Neural crest cell (in vitro differentiated cells): ENCODE data around the gene TRIP4. TPM values are rescaled to one million over a fixed set of nuclear protein-coding genes. Genes with fewer than 3 reads are reported as not detected.
"Not testable (repeated sequence)": the region's sequence is repeated elsewhere in the genome, so short reads cannot be mapped to it uniquely, and the experiment has no call there.

Experiments
- DNase-seq: peaks from one replicate; pipeline ENCODE4 v3.0.0; 2021; ENCODE audit warnings: low read depth, mixed read lengths, low spot score
- H3K27ac Mint-ChIP-seq: one replicate; pipeline ENCODE4 v1.8.0; 2021; ENCODE audit warnings: mild to moderate bottlenecking, mixed read lengths; ENCODE audit not compliant: unreplicated experiment
- H3K27me3 Mint-ChIP-seq: 2 replicates; pipeline ENCODE4 v1.8.0; 2021; ENCODE audit warnings: low read depth, mild to moderate bottlenecking, mixed read lengths
- H3K36me3 Mint-ChIP-seq: 2 replicates; pipeline ENCODE4 v1.8.0; 2021; ENCODE audit warnings: low read depth, mild to moderate bottlenecking, mixed read lengths
- H3K4me1 Mint-ChIP-seq: 2 replicates; pipeline ENCODE4 v1.8.0; 2021; ENCODE audit warnings: mixed read lengths
- H3K4me3 Mint-ChIP-seq: one replicate; pipeline ENCODE4 v1.8.0; 2021; ENCODE audit warnings: mild to moderate bottlenecking, mixed read lengths
- H3K9me3 Mint-ChIP-seq: 2 replicates; pipeline ENCODE4 v1.8.0; 2021; ENCODE audit warnings: mixed read lengths
- total RNA-seq: library from RNA; stranded (reverse); gene quantifications from 2 replicates; pipeline ENCODE4 v1.2.1, GENCODE V29; 2021
- TF ChIP-seq, protein P1 (sequence below): fragments of 200-600 bp; sonication (generic); conservative IDR thresholded peaks from 2 replicates; pipeline ENCODE4 v1.5.0; 2021; ENCODE audit warnings: antibody characterized with exemption, mild to moderate bottlenecking

The TRIP4 gene
- total RNA-seq, 1 donor from 2014 or later = 20.8 TPM

DNA sequence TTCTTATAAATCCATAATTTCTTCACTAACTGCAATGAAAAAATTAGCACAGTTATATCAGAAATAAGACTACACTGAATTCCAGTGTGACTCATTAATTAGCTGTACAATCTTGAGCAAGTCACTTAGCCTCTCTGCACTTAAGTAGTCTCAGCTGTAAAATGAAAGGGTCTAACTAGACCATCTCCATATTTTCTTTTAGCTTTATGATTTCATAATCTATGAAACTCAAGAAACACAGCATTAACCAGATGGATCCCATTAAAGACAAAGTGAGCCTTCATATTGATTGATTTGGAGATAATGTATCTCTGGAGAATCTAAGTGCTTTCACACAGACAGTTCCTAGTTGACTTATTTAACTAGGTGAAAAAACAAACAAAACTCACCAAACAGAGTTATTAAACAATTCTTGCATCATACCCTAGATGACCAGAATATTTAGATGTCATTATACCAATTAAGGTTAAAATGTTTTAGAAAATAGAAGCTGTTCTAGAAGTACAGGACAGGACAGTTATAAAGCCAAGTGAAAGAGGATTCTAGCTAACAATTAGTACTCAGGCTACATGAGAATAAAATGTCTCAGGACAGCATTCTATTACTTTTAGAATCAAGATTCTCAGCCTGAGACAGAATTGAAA, 42.9 kb upstream of the TRIP4 start:
- no peaks in the 10 kb centered on the region for H3K9me3 Mint-ChIP-seq
- no peak for DNase-seq
- H3K27ac Mint-ChIP-seq = no peak overlapping the region
- peaks cover 6% of the 10 kb centered on the region for H3K36me3 Mint-ChIP-seq
- peaks cover 10% of the 10 kb centered on the region for H3K4me1 Mint-ChIP-seq
- no peak overlapping the region for H3K4me3 Mint-ChIP-seq
- no peaks in the 10 kb centered on the region for H3K27me3 Mint-ChIP-seq
- TF ChIP-seq, protein P1, sequence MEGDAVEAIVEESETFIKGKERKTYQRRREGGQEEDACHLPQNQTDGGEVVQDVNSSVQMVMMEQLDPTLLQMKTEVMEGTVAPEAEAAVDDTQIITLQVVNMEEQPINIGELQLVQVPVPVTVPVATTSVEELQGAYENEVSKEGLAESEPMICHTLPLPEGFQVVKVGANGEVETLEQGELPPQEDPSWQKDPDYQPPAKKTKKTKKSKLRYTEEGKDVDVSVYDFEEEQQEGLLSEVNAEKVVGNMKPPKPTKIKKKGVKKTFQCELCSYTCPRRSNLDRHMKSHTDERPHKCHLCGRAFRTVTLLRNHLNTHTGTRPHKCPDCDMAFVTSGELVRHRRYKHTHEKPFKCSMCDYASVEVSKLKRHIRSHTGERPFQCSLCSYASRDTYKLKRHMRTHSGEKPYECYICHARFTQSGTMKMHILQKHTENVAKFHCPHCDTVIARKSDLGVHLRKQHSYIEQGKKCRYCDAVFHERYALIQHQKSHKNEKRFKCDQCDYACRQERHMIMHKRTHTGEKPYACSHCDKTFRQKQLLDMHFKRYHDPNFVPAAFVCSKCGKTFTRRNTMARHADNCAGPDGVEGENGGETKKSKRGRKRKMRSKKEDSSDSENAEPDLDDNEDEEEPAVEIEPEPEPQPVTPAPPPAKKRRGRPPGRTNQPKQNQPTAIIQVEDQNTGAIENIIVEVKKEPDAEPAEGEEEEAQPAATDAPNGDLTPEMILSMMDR = no peak

DNA sequence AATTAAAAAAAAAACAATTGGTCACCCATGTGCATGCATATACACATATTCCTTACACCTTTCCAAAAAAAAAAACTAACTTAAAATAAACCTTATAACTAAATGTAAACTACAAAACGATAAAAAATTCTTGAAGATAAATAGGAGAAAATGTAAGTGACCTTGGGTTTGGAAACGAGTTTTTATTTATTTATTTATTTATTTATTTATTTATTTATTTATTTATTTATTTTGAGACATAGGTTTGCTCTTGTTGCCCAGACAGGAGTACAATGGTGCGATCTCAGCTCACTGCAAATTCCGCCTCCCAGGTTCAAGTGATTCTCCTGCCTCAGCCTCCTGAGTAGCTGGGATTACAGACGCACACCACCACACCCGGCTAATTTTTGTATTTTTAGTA, 41.4 kb upstream of the TRIP4 start:
- H3K4me3 Mint-ChIP-seq, DNase-seq, H3K36me3 Mint-ChIP-seq, H3K27ac Mint-ChIP-seq, H3K27me3 Mint-ChIP-seq, H3K4me1 Mint-ChIP-seq, H3K9me3 Mint-ChIP-seq: not testable (repeated sequence)

DNA sequence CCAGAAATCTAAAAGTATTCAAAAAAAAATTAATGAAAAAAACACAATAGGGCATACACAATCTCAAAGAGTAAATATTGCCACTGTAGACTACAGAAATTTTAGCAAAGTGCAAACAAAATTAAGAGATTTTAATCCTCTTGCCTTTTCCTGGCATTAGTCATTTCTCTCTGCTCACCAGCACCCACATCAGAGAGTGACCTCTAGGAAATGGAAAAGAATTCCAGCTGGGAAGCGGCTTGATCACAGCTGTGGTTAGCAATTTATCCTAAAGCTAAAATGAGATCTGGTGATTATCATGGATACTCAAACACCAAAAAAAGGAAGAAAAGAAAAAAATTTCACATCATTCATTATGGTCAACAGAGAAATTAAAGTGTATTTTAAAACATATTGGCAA, 39.2 kb upstream of the TRIP4 start:
- no peak for DNase-seq
- Mint-ChIP-seq H3K27me3 (no peaks in the 10 kb centered on the region), H3K4me3 (no peak overlapping the region), H3K27ac (no peak overlapping the region), H3K36me3 (peaks cover 3% of the 10 kb centered on the region), H3K9me3 (no peaks in the 10 kb centered on the region), H3K4me1 (peaks cover 10% of the 10 kb centered on the region)
- TF ChIP-seq, protein P1 = no peak

DNA sequence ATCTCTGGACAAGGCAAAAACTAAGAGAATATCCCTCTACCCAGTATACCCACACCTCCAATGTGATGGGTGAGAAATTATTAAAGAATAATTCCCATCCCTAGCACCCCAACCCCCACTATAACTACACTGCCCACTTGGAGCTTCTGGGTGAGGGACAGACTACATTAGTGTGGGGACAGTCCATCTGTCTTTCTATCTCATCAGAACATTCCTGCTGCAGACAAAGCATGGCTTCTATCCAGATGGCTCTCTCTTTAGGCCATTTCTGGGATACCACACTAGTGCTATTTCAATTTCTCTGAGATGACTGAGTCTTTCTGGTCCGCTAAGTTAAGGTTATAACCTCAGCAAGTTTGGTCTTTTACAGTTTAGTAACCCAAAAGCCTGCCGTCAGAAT, 38.3 kb upstream of the TRIP4 start:
- no peaks in the 10 kb centered on the region for H3K9me3 Mint-ChIP-seq
- H3K27ac Mint-ChIP-seq = no peak overlapping the region
- no peak overlapping the region for H3K4me3 Mint-ChIP-seq
- DNase-seq = no peak
- TF ChIP-seq, protein P1 = no peak
- peaks cover 10% of the 10 kb centered on the region for H3K4me1 Mint-ChIP-seq
- H3K27me3 Mint-ChIP-seq = no peaks in the 10 kb centered on the region
- peaks cover 3% of the 10 kb centered on the region for H3K36me3 Mint-ChIP-seq

DNA sequence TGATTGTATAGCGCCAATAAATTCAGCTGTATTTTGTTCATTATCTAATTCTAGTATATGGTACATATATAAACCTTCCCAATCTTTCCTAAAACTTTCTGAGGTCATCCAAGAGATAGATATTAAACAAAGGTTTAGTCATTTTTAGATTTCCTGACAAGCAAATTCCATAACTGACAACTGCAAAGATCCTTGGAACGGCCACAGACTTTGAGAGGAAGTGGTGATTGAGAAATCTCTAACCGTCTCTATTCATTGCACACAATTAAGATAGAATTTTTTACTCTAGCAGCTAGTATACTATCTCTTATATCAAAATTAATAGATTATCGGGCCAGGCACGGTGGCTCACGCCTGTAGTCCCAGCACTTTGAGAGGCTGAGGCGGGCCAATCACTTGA, 36.4 kb upstream of the TRIP4 start:
- peaks cover 3% of the 10 kb centered on the region for H3K36me3 Mint-ChIP-seq
- H3K4me1 Mint-ChIP-seq = peaks cover 12% of the 10 kb centered on the region
- H3K27me3 Mint-ChIP-seq = no peaks in the 10 kb centered on the region
- H3K27ac Mint-ChIP-seq = no peak overlapping the region
- no peaks in the 10 kb centered on the region for H3K9me3 Mint-ChIP-seq
- TF ChIP-seq, protein P1 = no peak
- no peak overlapping the region for H3K4me3 Mint-ChIP-seq
- no peak for DNase-seq

DNA sequence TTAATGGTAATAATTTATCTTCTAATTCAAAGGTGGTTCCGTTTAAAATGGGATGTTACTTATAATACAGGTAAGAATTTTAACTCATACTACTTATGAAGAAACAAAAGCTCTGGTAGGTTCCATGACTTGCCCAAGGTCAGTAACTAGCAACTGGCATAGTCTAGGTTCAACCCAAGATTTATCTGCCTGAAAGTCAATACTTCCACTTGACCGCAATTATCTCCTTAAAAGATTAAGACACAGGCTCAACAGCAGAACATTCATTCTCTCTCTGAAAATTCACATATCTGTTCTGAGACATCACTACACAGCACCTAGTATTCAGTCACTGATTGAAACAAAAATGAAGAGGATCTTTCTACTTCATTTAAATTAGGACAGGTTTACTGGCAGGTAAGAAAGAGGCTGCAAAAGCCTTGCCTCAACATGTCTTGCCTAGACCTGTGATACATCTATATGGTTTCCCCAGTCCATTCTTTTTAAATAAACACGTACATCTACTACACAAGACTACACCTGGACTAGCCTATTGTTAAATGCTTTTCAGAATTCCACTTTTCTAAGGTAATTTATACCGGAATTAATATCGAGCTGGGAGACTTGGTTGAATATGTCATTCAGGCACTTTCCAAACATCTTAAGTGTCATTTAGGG, 32.8 kb upstream of the TRIP4 start:
- DNase-seq = no peak
- Mint-ChIP-seq H3K27ac (no peak overlapping the region), H3K27me3 (no peaks in the 10 kb centered on the region), H3K9me3 (no peaks in the 10 kb centered on the region), H3K4me3 (peak overlapping the region; percentile 90), H3K36me3 (no peaks in the 10 kb centered on the region), H3K4me1 (peaks cover 18% of the 10 kb centered on the region)
- TF ChIP-seq, protein P1 = no peak
